HG03025 (cell line): Measurements from ENCODE around the gene RBM6.

Source experiments
- ATAC-seq: cut with Tn5 transposase; IDR thresholded peaks from one replicate; pipeline ENCODE4 v1.9.1; 2021; ENCODE audit warnings: mild to moderate bottlenecking, moderate library complexity; ENCODE audit not compliant: unreplicated experiment, low FRiP score

The RBM6 gene

DNA sequence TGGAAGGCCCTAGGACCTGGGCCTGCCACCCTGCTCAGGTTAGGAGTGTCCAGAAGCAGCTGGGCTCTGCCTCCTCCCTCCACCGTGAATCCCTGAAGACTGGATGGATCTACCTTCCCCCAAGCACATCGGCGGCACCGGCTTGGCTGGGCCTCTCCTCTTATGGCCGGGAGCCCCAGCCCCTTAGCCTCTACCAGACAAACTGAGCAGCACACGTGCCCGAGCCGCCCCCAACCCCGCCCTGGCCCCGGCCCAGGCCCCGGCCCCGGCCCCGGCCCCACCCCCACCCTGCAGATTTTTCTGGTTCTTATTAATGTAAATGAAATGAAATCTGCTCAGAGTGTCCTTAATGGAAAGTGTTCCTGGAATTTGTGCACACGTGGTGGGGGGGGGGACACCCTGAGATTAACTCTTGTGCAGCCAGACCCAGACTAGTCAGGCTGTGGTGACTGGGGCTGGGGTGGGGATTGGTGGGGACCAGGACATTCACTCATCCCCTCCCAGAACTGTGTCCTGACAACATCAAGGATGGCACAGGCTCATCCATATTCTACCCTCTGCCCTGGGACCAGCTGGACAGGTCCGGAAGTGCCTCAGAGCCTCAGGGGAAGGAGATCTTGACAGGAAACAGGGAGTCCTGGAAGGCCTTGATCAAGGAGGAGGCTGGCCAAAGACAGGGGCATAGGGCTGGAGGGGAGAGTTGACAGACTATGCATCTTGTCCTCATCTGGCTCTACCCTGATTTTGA is 184.3 kb downstream of the RBM6 start:
- no peak for ATAC-seq

GRCh38 chr3:50124800-50125178 is 184.8 kb downstream of the RBM6 start:
- ATAC-seq = no peak

DNA sequence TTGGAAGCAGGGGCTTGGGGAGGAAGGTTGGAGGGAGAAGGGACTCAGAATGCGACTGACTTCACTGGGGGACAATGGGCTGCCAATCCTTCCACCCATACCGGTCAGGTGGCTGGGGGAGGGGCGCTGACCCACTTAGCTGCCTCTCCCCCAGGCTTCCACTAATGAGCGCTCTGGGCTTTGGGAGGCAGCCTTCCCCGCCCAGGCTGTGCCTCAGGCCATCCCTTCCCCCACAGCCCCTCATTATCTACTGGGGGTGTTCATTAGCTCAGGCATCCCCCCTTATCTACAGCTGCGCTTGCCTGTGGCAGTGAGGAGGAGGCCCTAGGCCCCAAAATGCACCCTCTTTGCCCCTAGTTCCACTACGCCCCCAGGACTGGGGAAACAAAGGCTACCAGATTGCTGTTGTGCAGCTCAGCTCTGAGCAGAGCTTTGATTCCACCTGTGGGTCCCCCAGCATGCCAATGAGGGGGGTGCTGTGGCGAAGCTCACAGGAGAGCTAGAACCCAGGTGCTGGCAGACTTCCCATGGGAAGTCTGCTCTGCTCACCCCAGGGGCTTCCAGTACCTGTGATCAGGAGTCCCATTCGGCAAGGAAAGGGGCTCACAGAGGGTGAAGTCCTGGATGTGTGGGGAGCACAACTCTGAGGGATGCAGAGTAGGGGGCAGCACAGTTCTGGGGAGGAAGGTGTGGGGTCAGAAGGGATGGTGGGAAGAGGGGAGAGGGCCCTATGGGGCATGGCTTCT is 185.8 kb downstream of the RBM6 start:
- no peak for ATAC-seq

DNA sequence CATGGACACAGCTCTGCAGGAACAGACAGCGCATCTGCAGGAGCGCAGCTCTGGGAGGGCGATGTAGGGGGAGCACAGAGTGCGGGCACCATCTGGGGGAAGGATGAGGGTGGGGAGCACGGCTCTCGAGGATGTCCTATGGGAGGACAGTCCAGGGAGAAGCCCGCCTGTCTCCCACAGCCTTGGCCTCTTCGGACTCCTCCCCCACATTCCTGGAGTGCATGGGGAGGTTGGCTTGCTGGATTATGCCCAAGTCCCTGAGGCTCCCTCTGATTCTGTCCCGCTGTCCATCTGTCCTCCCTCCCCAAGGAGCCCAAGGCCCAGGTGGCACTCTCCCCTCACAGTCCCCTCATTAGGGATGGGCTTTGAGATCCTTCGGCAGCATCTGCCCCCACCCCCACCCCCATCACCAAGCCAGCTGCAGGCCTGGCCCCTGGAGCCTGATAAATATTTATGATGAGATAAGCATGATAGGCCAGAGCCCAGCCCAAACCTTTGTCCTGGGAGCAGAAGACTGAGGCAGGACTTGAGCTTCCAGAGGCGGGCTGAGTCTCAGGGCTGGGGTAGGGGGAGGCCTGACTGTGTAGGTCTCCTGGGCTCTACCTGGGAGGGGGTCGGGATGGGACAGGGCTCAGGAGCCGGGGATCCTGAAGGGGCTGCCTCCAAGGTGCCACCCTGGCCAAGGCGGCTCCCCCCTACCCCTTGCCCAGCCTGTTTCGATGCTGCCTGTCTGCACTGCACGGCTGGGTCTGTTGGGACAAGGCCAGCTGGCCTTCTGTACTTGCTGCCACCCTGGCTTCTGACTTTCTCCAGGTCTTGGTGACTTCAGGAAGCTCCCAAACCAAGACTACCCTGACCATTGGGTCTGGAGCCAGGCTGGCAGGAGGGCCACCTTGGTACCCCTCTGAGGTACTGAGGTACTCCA is 186.6 kb downstream of the RBM6 start:
- no peak for ATAC-seq
